ENCODE measurements around the gene GHRHR.

Gene GHRHR

GRCh38 chr7:30968294-30968693 is 4.5 kb downstream of the GHRHR start:
- DNase-seq (ENCODE audit: low read depth in 2 of 2): no peak

- DNase-seq (ENCODE audit: low read depth in 2 of 2): no peak
Observed at GRCh38 chr7:30968747-30969603, 5.2 kb downstream of the GHRHR start.

- DNase-seq (ENCODE audit: low read depth in 2 of 2): no peak
Observed at GRCh38 chr7:30969604-30969970, 5.8 kb downstream of the GHRHR start.

- no peak for DNase-seq (ENCODE audit: low read depth in 2 of 2)
Observed at GRCh38 chr7:30970074-30970473, 6.3 kb downstream of the GHRHR start.

GRCh38 chr7:30970594-30971094 is 6.9 kb downstream of the GHRHR start:
- DNase-seq (ENCODE audit: low read depth in 2 of 2): no peak

- DNase-seq (ENCODE audit: low read depth in 2 of 2): no peak
Observed at GRCh38 chr7:30971440-30971839, 7.7 kb downstream of the GHRHR start.

- DNase-seq (ENCODE audit: low read depth in 2 of 2): no peak
Observed at GRCh38 chr7:30971840-30972563, 8.2 kb downstream of the GHRHR start.

GRCh38 chr7:30973292-30973691 is 9.5 kb downstream of the GHRHR start:
- no peak for DNase-seq (ENCODE audit: low read depth in 2 of 2)

- no peak for DNase-seq (ENCODE audit: low read depth in 2 of 2)
Observed at GRCh38 chr7:30973791-30974604, 10.2 kb downstream of the GHRHR start.

- no peak for DNase-seq (ENCODE audit: low read depth in 2 of 2)
Observed at GRCh38 chr7:30974605-30975255, 11.0 kb downstream of the GHRHR start.

GRCh38 chr7:30975256-30975899 is 11.6 kb downstream of the GHRHR start:
- no peak for DNase-seq (ENCODE audit: low read depth in 2 of 2)

GRCh38 chr7:30976381-30976780 is 12.6 kb downstream of the GHRHR start:
- DNase-seq (ENCODE audit: low read depth in 2 of 2): no peak

GRCh38 chr7:30977222-30977621 is 13.5 kb downstream of the GHRHR start:
- no peak for DNase-seq (ENCODE audit: low read depth in 2 of 2)

GRCh38 chr7:30977896-30978564 is 14.3 kb downstream of the GHRHR start:
- DNase-seq (ENCODE audit: low read depth in 2 of 2): no peak

GRCh38 chr7:30979027-30979426 is 15.3 kb downstream of the GHRHR start:
- DNase-seq (ENCODE audit: low read depth in 2 of 2): no peak

GRCh38 chr7:30980194-30980593 is 16.4 kb downstream of the GHRHR start:
- DNase-seq (ENCODE audit: low read depth in 2 of 2): no peak

- no peak for DNase-seq (ENCODE audit: low read depth in 2 of 2)
Observed at GRCh38 chr7:30980751-30981150, 17.0 kb downstream of the GHRHR start.

- peak; percentile 19 to 31 for DNase-seq (ENCODE audit: low read depth in 2 of 2)
Observed at GRCh38 chr7:30983042-30983913, 19.5 kb downstream of the GHRHR start.

GRCh38 chr7:30983914-30984247 is 20.1 kb downstream of the GHRHR start:
- DNase-seq (ENCODE audit: low read depth in 2 of 2): no peak

All from fibroblast of skin of left biceps (primary cell).